Skeletal muscle satellite cell (primary cell): ENCODE data around the gene CRHR2.

ENCODE experiments used
- H3K27me3 ChIP-seq: 2 replicates; pipeline ENCODE4 v1.7.0; 2013; ENCODE audit warnings: low read length; ENCODE audit not compliant: control insufficient read depth, insufficient read depth
- H3K36me3 ChIP-seq: 2 replicates; pipeline ENCODE4 v1.7.0; 2013; ENCODE audit warnings: mild to moderate bottlenecking, control low read depth, low read length; ENCODE audit not compliant: insufficient read depth
- H3K4me1 ChIP-seq: 2 replicates; pipeline ENCODE4 v1.7.0; 2013; ENCODE audit warnings: low read length; ENCODE audit not compliant: control insufficient read depth, insufficient read depth
- H3K4me2 ChIP-seq: 2 replicates; pipeline ENCODE4 v1.7.0; 2013; ENCODE audit warnings: mild to moderate bottlenecking, low read length
- H3K4me3 ChIP-seq: 2 replicates; pipeline ENCODE4 v1.7.0; 2013; ENCODE audit warnings: low read length
- H3K9ac ChIP-seq: 2 replicates; pipeline ENCODE4 v1.7.0; 2013; ENCODE audit warnings: mild to moderate bottlenecking, low read depth, low read length, moderate library complexity
- H3K9me3 ChIP-seq: replicated peaks from 2 replicates; pipeline ENCODE4 v1.7.0; 2013; ENCODE audit warnings: mild to moderate bottlenecking, control low read depth, low read length

The CRHR2 gene

GRCh38 chr7:30692438-30692837 is 10.2 kb upstream of the CRHR2 start:
- no peaks in the 10 kb centered on the region for H3K4me1 ChIP-seq
- no peaks in the 10 kb centered on the region for H3K9me3 ChIP-seq
- peaks cover 46% of the 10 kb centered on the region for H3K27me3 ChIP-seq
- H3K4me3 ChIP-seq, result no peak overlapping the region
- H3K9ac ChIP-seq, result no peak overlapping the region
- no peak overlapping the region for H3K4me2 ChIP-seq
- no peaks in the 10 kb centered on the region for H3K36me3 ChIP-seq

DNA sequence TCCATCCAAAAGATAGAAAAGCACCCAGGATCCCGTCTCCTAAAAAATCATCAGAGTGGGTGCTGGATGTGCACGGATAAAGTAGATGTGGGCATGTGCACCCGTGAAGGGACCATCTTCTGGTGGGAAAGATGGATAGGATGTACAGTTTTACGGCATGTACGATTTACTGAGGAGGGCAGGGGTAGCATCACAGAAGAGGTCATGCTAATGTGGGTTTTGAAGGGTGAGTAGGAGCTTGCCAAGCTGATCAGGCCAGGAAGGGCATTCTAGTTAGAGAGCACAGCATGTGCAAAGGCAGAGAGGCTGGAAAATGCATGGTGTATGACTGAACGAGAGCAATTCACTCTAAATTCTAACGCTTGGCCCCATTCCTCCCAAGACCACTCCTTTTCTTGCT is 7.8 kb upstream of the CRHR2 start:
- H3K4me3 ChIP-seq, result no peak overlapping the region
- peaks cover 48% of the 10 kb centered on the region for H3K27me3 ChIP-seq
- H3K4me1 ChIP-seq, result no peaks in the 10 kb centered on the region
- H3K9me3 ChIP-seq, result no peaks in the 10 kb centered on the region
- H3K36me3 ChIP-seq, result no peaks in the 10 kb centered on the region
- H3K9ac ChIP-seq, result no peak overlapping the region
- H3K4me2 ChIP-seq, result no peak overlapping the region

- Histone ChIP-seq H3K9ac (no peak overlapping the region), H3K4me3 (no peak overlapping the region), H3K36me3 (no peaks in the 10 kb centered on the region), H3K27me3 (peaks cover 50% of the 10 kb centered on the region), H3K4me2 (no peak overlapping the region), H3K9me3 (no peaks in the 10 kb centered on the region), H3K4me1 (no peaks in the 10 kb centered on the region)
Observed at GRCh38 chr7:30688718-30689221, 6.5 kb upstream of the CRHR2 start.

GRCh38 chr7:30687604-30688003 is 5.3 kb upstream of the CRHR2 start:
- Histone ChIP-seq H3K4me1 (no peaks in the 10 kb centered on the region), H3K9me3 (no peaks in the 10 kb centered on the region), H3K4me2 (no peak overlapping the region), H3K36me3 (no peaks in the 10 kb centered on the region), H3K4me3 (no peak overlapping the region), H3K9ac (no peak overlapping the region), H3K27me3 (peaks cover 55% of the 10 kb centered on the region)

GRCh38 chr7:30684351-30684750 is 2.1 kb upstream of the CRHR2 start:
- H3K4me1 ChIP-seq, result no peaks in the 10 kb centered on the region
- H3K9ac ChIP-seq, result no peak overlapping the region
- no peak overlapping the region for H3K4me3 ChIP-seq
- H3K4me2 ChIP-seq, result no peak overlapping the region
- H3K9me3 ChIP-seq, result no peaks in the 10 kb centered on the region
- H3K36me3 ChIP-seq, result no peaks in the 10 kb centered on the region
- peaks cover 75% of the 10 kb centered on the region for H3K27me3 ChIP-seq

DNA sequence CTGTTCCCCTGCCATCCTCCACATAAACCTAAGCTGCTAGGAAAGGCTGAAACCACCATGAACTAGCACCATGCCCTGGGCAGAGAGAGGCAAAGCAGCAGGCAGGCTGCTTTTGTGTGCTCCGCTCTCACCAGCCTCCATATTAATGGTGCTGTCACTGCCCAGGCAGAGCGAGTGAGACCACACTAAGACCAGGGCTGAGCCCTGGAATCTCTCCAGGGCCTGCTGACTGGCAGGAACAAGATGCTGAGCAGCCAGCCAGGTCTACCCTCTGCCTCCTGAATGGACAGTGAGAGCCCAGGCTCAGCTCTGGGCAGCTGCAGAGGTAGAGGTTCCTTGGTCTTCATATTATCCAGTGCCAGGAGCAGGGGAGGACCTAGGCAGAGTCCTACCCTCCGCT is 1.6 kb upstream of the CRHR2 start:
- H3K4me1 ChIP-seq, result no peaks in the 10 kb centered on the region
- H3K27me3 ChIP-seq, result peaks cover 81% of the 10 kb centered on the region
- H3K9me3 ChIP-seq, result no peaks in the 10 kb centered on the region
- H3K4me2 ChIP-seq, result no peak overlapping the region
- H3K4me3 ChIP-seq, result no peak overlapping the region
- no peaks in the 10 kb centered on the region for H3K36me3 ChIP-seq
- no peak overlapping the region for H3K9ac ChIP-seq

- H3K36me3 ChIP-seq, result no peaks in the 10 kb centered on the region
- no peak overlapping the region for H3K4me3 ChIP-seq
- H3K4me2 ChIP-seq, result no peak overlapping the region
- H3K9me3 ChIP-seq, result no peaks in the 10 kb centered on the region
- H3K9ac ChIP-seq, result no peak overlapping the region
- H3K4me1 ChIP-seq, result no peaks in the 10 kb centered on the region
- peaks cover 86% of the 10 kb centered on the region for H3K27me3 ChIP-seq
Observed at GRCh38 chr7:30683306-30683705, 1.1 kb upstream of the CRHR2 start.

DNA sequence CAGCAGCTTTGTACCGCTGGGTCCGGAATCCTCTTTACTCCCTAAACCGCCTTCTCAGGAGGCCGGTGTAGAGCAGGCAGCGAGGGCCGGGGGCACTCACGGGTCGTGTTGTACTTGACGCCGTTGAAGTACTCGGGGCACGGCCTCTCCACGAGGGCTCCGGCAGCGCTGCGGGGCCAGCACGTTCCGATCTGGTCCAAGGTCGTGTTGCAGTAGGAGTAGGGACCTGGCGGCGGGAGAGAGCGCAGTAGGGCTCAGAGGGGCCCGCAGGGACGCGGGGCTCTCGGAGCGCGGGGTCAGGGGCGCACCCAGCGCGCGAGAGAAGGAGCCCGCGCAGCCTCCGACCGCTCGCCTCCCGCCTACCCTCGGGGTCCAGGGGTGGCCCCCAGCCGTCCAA is 443 bp downstream of the CRHR2 start:
- Histone ChIP-seq H3K27me3 (peaks cover 94% of the 10 kb centered on the region), H3K9ac (no peak overlapping the region), H3K4me3 (no peak overlapping the region)

GRCh38 chr7:30681331-30681797 is 892 bp downstream of the CRHR2 start:
- H3K4me1 ChIP-seq, result no peaks in the 10 kb centered on the region
- H3K36me3 ChIP-seq, result no peaks in the 10 kb centered on the region
- H3K4me2 ChIP-seq, result peak overlapping the region; percentile 56
- H3K9ac ChIP-seq, result no peak overlapping the region
- peaks cover 99% of the 10 kb centered on the region for H3K27me3 ChIP-seq
- H3K9me3 ChIP-seq, result no peaks in the 10 kb centered on the region
- no peak overlapping the region for H3K4me3 ChIP-seq

More for the DNA sequence above, 443 bp downstream of the CRHR2 start:
- Histone ChIP-seq H3K9me3 (no peaks in the 10 kb centered on the region), H3K4me2 (peak overlapping the region; percentile 56), H3K36me3 (no peaks in the 10 kb centered on the region), H3K4me1 (no peaks in the 10 kb centered on the region)

DNA sequence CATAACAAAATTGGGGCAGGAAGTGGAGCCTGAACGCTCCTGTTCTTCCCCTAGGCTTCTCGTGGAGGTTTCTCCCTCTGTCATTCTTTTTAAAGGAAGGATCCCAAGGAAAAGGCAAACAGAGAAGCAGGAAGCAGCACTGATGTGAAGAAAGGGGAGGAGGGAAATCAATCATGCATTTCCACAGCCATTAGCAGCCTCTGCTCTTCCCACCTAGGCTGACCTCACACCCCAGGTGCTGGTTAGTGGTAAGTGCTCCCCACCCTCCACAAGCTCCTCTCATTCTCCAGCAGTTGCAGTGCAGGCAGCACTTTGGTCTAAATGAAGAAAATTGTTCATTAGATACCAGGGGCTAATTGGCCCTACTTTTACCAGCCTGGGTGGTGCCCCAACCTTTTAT is 2.6 kb downstream of the CRHR2 start:
- Histone ChIP-seq H3K9ac (no peak overlapping the region), H3K9me3 (no peaks in the 10 kb centered on the region), H3K4me3 (no peak overlapping the region), H3K36me3 (no peaks in the 10 kb centered on the region), H3K4me1 (no peaks in the 10 kb centered on the region), H3K4me2 (no peak overlapping the region), H3K27me3 (peaks cover 99% of the 10 kb centered on the region)

GRCh38 chr7:30678805-30679204 is 3.5 kb downstream of the CRHR2 start:
- H3K4me1 ChIP-seq, result no peaks in the 10 kb centered on the region
- no peak overlapping the region for H3K4me2 ChIP-seq
- H3K9ac ChIP-seq, result no peak overlapping the region
- H3K4me3 ChIP-seq, result no peak overlapping the region
- no peaks in the 10 kb centered on the region for H3K36me3 ChIP-seq
- H3K27me3 ChIP-seq, result peaks cover 96% of the 10 kb centered on the region
- no peaks in the 10 kb centered on the region for H3K9me3 ChIP-seq

DNA sequence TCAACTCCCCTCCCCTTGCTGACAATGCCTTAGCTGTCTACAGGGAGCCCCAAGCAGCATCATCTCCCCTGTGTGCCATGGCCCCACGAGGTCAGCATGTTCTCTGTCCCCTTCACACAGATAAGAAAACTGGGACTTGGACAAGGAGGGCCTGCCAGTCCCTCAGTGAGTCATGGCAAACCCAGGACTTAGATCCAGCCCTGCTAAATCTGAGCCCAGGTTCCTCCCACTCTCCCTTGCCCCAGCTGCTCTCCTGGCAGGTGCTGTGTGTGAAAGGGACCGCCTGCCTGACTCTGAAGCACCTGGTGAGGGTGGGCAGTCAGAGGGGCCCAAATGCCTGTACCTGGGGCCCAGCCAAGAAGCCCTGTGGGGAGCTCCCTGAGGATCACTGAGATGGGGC is 7.4 kb downstream of the CRHR2 start:
- H3K4me3 ChIP-seq, result no peak overlapping the region
- H3K36me3 ChIP-seq, result no peaks in the 10 kb centered on the region
- no peaks in the 10 kb centered on the region for H3K9me3 ChIP-seq
- H3K4me1 ChIP-seq, result no peaks in the 10 kb centered on the region
- no peak overlapping the region for H3K4me2 ChIP-seq
- H3K9ac ChIP-seq, result no peak overlapping the region
- H3K27me3 ChIP-seq, result peaks cover 61% of the 10 kb centered on the region
